ENCODE measurements around the gene CLDN16.

DNA sequence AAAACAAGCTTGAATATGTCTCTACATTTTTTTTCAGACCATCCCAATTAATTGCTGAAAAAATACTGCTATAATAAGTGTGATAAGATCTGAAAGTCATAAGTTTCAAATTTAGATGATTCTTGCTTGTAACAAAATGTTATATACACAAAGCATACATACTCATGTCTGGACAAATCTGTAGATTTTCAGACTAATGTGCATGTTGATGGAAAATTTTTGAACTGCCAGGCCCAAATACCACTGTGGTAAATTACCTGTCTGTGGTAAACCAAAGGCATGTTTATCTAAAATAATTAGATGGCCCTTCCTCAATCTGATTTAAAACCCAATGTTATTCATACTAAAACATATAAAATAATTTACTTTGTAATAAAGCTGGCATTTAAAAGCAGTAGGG is 31.7 kb upstream of the CLDN16 start:
- TF ChIP-seq, protein P1, sequence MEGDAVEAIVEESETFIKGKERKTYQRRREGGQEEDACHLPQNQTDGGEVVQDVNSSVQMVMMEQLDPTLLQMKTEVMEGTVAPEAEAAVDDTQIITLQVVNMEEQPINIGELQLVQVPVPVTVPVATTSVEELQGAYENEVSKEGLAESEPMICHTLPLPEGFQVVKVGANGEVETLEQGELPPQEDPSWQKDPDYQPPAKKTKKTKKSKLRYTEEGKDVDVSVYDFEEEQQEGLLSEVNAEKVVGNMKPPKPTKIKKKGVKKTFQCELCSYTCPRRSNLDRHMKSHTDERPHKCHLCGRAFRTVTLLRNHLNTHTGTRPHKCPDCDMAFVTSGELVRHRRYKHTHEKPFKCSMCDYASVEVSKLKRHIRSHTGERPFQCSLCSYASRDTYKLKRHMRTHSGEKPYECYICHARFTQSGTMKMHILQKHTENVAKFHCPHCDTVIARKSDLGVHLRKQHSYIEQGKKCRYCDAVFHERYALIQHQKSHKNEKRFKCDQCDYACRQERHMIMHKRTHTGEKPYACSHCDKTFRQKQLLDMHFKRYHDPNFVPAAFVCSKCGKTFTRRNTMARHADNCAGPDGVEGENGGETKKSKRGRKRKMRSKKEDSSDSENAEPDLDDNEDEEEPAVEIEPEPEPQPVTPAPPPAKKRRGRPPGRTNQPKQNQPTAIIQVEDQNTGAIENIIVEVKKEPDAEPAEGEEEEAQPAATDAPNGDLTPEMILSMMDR (IDR thresholded peaks at IDR 0.05) = no peak
- TF ChIP-seq POLR2AphosphoS5 (IDR thresholded peaks at IDR 0.05) (no peak), EP300 (IDR thresholded peaks at IDR 0.05) (no peak), POLR2A (IDR thresholded peaks at IDR 0.05) (no peak)

Data from gastroesophageal sphincter (tissue), 3 donors.